DND-41 (cell line): Measurements from ENCODE around the gene SIGMAR1.

Experiments used
- EZH2 ChIP-seq: IDR thresholded peaks from 3 replicates; pipeline ENCODE4 v1.6.1; 2012; ENCODE audit warnings: borderline replicate concordance, low read depth, mild to moderate bottlenecking, moderate library complexity, low read length, inconsistent platforms; ENCODE audit not compliant: severe bottlenecking
- TF ChIP-seq, protein P1 (sequence below): IDR thresholded peaks from 2 replicates; pipeline ENCODE4 v1.5.1; 2012; ENCODE audit warnings: borderline replicate concordance, low read length, moderate library complexity, mild to moderate bottlenecking; ENCODE audit not compliant: poor library complexity, severe bottlenecking; ENCODE audit errors: extremely low read depth

GRCh38 chr9:34644766-34645314, 7.3 kb upstream of the SIGMAR1 start:
- no peak for TF ChIP-seq EZH2
- TF ChIP-seq, protein P1, sequence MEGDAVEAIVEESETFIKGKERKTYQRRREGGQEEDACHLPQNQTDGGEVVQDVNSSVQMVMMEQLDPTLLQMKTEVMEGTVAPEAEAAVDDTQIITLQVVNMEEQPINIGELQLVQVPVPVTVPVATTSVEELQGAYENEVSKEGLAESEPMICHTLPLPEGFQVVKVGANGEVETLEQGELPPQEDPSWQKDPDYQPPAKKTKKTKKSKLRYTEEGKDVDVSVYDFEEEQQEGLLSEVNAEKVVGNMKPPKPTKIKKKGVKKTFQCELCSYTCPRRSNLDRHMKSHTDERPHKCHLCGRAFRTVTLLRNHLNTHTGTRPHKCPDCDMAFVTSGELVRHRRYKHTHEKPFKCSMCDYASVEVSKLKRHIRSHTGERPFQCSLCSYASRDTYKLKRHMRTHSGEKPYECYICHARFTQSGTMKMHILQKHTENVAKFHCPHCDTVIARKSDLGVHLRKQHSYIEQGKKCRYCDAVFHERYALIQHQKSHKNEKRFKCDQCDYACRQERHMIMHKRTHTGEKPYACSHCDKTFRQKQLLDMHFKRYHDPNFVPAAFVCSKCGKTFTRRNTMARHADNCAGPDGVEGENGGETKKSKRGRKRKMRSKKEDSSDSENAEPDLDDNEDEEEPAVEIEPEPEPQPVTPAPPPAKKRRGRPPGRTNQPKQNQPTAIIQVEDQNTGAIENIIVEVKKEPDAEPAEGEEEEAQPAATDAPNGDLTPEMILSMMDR: no peak
